Measurements from ENCODE around the gene CACNA2D3. TPM values are rescaled to one million over a fixed set of nuclear protein-coding genes. Genes with fewer than 3 reads are reported as not detected.

CACNA2D3 gene
- total RNA-seq, 1 donor from 2014 or later, result 7.3 TPM

DNA sequence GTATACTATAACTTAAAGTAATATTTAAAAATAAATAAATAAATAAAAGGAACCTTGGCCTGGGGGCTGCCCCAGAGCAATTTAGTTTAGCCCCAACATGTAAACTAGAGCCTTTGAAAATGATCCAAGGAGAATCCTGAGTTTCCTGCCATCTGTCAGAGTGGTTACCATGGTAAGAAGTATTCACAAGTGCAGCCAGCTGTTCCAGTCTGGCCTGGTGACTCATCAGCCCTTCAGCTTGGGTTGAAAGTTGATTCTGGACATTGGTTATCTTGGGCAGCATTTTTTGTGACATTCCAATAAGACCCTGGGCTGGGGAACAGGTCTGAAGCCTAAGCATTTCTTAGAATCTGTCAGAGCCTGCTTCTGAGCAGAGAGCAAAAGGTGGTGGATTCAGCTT is 878.2 kb downstream of the CACNA2D3 start:
- DNase-seq, result no peak
- intact Hi-C loops (cut with DNase I), result no loop called here

DNA sequence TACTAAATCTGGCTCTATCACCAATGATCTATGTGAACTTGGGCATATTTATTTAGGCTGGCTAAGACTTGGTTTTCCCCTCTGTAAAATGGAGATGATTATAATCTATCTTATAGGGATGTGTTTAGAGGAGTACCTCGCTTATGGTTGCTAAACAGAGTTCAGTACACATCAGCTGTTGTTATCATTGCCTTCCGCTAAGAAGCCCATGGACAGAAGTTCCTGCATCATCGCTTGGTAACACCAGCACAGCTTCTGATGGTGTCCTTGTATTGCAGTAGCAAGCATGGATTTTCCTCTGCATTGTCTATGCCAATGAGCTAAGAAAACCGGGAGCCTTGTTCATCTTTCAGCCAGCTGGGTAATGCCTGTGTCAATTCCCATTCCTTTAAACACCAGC is 878.6 kb downstream of the CACNA2D3 start:
- DNase-seq (no peak), ATAC-seq (no peak)
- Histone ChIP-seq H3K36me3 (no peaks in the 10 kb centered on the region), H3K27ac (no peak overlapping the region), H3K4me3 (no peak overlapping the region), H3K4me1 (peaks cover 3% of the 10 kb centered on the region), H3K9me3 (no peaks in the 10 kb centered on the region), H3K27me3 (no peaks in the 10 kb centered on the region)
- TF ChIP-seq, protein P1, sequence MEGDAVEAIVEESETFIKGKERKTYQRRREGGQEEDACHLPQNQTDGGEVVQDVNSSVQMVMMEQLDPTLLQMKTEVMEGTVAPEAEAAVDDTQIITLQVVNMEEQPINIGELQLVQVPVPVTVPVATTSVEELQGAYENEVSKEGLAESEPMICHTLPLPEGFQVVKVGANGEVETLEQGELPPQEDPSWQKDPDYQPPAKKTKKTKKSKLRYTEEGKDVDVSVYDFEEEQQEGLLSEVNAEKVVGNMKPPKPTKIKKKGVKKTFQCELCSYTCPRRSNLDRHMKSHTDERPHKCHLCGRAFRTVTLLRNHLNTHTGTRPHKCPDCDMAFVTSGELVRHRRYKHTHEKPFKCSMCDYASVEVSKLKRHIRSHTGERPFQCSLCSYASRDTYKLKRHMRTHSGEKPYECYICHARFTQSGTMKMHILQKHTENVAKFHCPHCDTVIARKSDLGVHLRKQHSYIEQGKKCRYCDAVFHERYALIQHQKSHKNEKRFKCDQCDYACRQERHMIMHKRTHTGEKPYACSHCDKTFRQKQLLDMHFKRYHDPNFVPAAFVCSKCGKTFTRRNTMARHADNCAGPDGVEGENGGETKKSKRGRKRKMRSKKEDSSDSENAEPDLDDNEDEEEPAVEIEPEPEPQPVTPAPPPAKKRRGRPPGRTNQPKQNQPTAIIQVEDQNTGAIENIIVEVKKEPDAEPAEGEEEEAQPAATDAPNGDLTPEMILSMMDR (IDR thresholded peaks at IDR 0.05), result no peak
- intact Hi-C loops (cut with DNase I), result no loop called here

More for the DNA sequence above, 878.2 kb downstream of the CACNA2D3 start:
- Histone ChIP-seq H3K27me3 (no peaks in the 10 kb centered on the region), H3K4me3 (no peak overlapping the region), H3K27ac (no peak overlapping the region), H3K9me3 (no peaks in the 10 kb centered on the region), H3K36me3 (no peaks in the 10 kb centered on the region), H3K4me1 (peaks cover 3% of the 10 kb centered on the region)
- ATAC-seq, result peak; percentile 50
- TF ChIP-seq, protein P1 (IDR thresholded peaks at IDR 0.05), result no peak

GRCh38 chr3:55002416-55002930 is 880.1 kb downstream of the CACNA2D3 start:
- TF ChIP-seq, protein P1 (IDR thresholded peaks at IDR 0.05), result no peak

GRCh38 chr3:55006244-55006676 is 883.9 kb downstream of the CACNA2D3 start:
- Histone ChIP-seq H3K4me1 (no peaks in the 10 kb centered on the region), H3K4me3 (no peak overlapping the region), H3K36me3 (no peaks in the 10 kb centered on the region), H3K27ac (no peak overlapping the region), H3K9me3 (no peaks in the 10 kb centered on the region), H3K27me3 (no peaks in the 10 kb centered on the region)
- ATAC-seq (no peak), DNase-seq (no peak)
- TF ChIP-seq, protein P1 (IDR thresholded peaks at IDR 0.05), result no peak
- intact Hi-C loops (cut with DNase I), result no loop called here

More at GRCh38 chr3:55002416-55002930, 880.1 kb downstream of the CACNA2D3 start:
- DNase-seq, result no peak
- intact Hi-C loops (cut with DNase I), result no loop called here
- Histone ChIP-seq H3K27me3 (no peaks in the 10 kb centered on the region), H3K36me3 (no peaks in the 10 kb centered on the region), H3K4me1 (peaks cover 3% of the 10 kb centered on the region), H3K9me3 (no peaks in the 10 kb centered on the region), H3K4me3 (no peak overlapping the region), H3K27ac (no peak overlapping the region)
- no peak for ATAC-seq

DNA sequence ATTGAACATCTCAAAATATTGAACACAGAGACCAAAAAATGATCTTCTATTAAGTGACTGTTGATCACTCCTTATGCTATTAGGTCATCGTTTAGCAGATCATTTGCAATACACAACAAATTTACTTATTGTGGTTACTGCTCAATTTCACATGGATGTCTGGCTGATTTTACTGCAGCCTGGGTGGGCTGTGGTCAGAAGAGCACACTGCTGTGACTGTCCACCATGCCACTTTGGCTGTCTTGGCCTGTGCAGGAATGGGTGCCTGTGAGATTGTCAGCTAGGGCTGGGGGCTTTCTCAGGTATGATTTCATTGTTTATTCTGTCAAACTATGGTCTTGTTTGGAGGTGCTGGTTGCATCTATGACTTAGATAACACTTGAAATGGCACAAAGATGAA is 885.6 kb downstream of the CACNA2D3 start:
- ATAC-seq, result no peak
- no peaks in the 10 kb centered on the region for H3K27me3 ChIP-seq
- intact Hi-C loops (cut with DNase I), result no loop called here

More for the DNA sequence above, 885.6 kb downstream of the CACNA2D3 start:
- TF ChIP-seq, protein P1 (IDR thresholded peaks at IDR 0.05), result no peak
- no peaks in the 10 kb centered on the region for H3K36me3 ChIP-seq
- no peaks in the 10 kb centered on the region for H3K4me1 ChIP-seq
- H3K27ac ChIP-seq, result no peak overlapping the region
- no peaks in the 10 kb centered on the region for H3K9me3 ChIP-seq
- no peak for DNase-seq
- no peak overlapping the region for H3K4me3 ChIP-seq

All from upper lobe of right lung (tissue), 1 donor.